Choroid plexus epithelial cell (primary cell): ENCODE measurements around the gene APOL1.

Experiments
- DNase-seq: peaks from one replicate; pipeline ENCODE4 v3.0.0-alpha.2; 2010; ENCODE audit warnings: low read depth
- H3K4me3 ChIP-seq: 2 replicates; pipeline ENCODE4 v1.5.1; 2011; ENCODE audit warnings: low read depth, mild to moderate bottlenecking, control low read depth, low read length, moderate library complexity
- CTCF ChIP-seq: conservative IDR thresholded peaks from 2 replicates; pipeline ENCODE4 v1.5.1; 2011; ENCODE audit warnings: low read depth, mild to moderate bottlenecking, control low read depth, inconsistent platforms, low read length, moderate library complexity

APOL1 gene

GRCh38 chr22:36299295-36299694 lies 46.4 kb downstream of the APOL1 start:
- H3K4me3 ChIP-seq, result no peak overlapping the region
- no peak for TF ChIP-seq CTCF
- no peak for DNase-seq

GRCh38 chr22:36299911-36300310 lies 47.0 kb downstream of the APOL1 start:
- TF ChIP-seq CTCF, result no peak
- peak; percentile 52 for DNase-seq
- H3K4me3 ChIP-seq, result no peak overlapping the region

- TF ChIP-seq CTCF, result no peak
- no peak overlapping the region for H3K4me3 ChIP-seq
- no peak for DNase-seq
Measured at GRCh38 chr22:36300396-36301212, 47.7 kb downstream of the APOL1 start.

GRCh38 chr22:36301384-36301828 lies 48.5 kb downstream of the APOL1 start:
- no peak overlapping the region for H3K4me3 ChIP-seq
- DNase-seq, result peak; percentile 77
- peak; percentile 94 for TF ChIP-seq CTCF

- TF ChIP-seq CTCF, result no peak
- no peak overlapping the region for H3K4me3 ChIP-seq
- DNase-seq, result peak; percentile 81
Measured at GRCh38 chr22:36301851-36302250, 48.9 kb downstream of the APOL1 start.

- H3K4me3 ChIP-seq, result no peak overlapping the region
- TF ChIP-seq CTCF, result no peak
- no peak for DNase-seq
Measured at GRCh38 chr22:36302439-36303114, 49.6 kb downstream of the APOL1 start.

- no peak overlapping the region for H3K4me3 ChIP-seq
- TF ChIP-seq CTCF, result no peak
- no peak for DNase-seq
Measured at GRCh38 chr22:36303115-36303467, 50.2 kb downstream of the APOL1 start.
